ENCODE results near the gene SEC61A1. TPM values are rescaled to one million over a fixed set of nuclear protein-coding genes. Genes with fewer than 3 reads are reported as not detected.

The SEC61A1 gene
- total RNA-seq, 1 donor from 2014 or later: 92.8 TPM

- Histone ChIP-seq H3K27me3 (no peaks in the 10 kb centered on the region), H3K4me3 (peak overlapping the region; percentile 48 to 69), H3K4me1 (peaks cover 13% of the 10 kb centered on the region), H3K9me3 (no peaks in the 10 kb centered on the region), H3K27ac (peak overlapping the region; percentile 57), H3K36me3 (no peaks in the 10 kb centered on the region)
- intact Hi-C loops (cut with DNase I): no loop called here
- DNase-seq (ENCODE audit: extremely low spot score in 2 of 2): no peak
- TF ChIP-seq POLR2A (IDR thresholded peaks at IDR 0.05) (no peak), CTCF (IDR thresholded peaks at IDR 0.05) (no peak), POLR2AphosphoS5 (IDR thresholded peaks at IDR 0.05; ENCODE audit: insufficient read depth in 1 of 2, low read depth in 1 of 2) (no peak)
These were observed 24.4 kb downstream of the SEC61A1 start for GRCh38 chr3:128076483-128077201.

GRCh38 chr3:128077202-128077624 is 25.0 kb downstream of the SEC61A1 start:
- no peaks in the 10 kb centered on the region for H3K36me3 ChIP-seq

GRCh38 chr3:128077665-128078064 is 25.4 kb downstream of the SEC61A1 start:
- intact Hi-C loops (cut with DNase I): no loop called here
- Histone ChIP-seq H3K27ac (no peak overlapping the region), H3K36me3 (no peaks in the 10 kb centered on the region), H3K4me1 (peaks cover 13% of the 10 kb centered on the region), H3K9me3 (no peaks in the 10 kb centered on the region), H3K27me3 (no peaks in the 10 kb centered on the region), H3K4me3 (no peak overlapping the region)
- no peak for DNase-seq (ENCODE audit: extremely low spot score in 2 of 2)
- TF ChIP-seq POLR2A (IDR thresholded peaks at IDR 0.05): no peak
- no peak for TF ChIP-seq POLR2AphosphoS5 (IDR thresholded peaks at IDR 0.05; ENCODE audit: insufficient read depth in 1 of 2, low read depth in 1 of 2)
- no peak for TF ChIP-seq CTCF (IDR thresholded peaks at IDR 0.05)

More at GRCh38 chr3:128077202-128077624, 25.0 kb downstream of the SEC61A1 start:
- Histone ChIP-seq H3K27me3 (no peaks in the 10 kb centered on the region), H3K27ac (peak overlapping the region; percentile 57), H3K4me1 (peaks cover 13% of the 10 kb centered on the region), H3K4me3 (peak overlapping the region; percentile 48 to 69), H3K9me3 (no peaks in the 10 kb centered on the region)
- no peak for DNase-seq (ENCODE audit: extremely low spot score in 2 of 2)
- no peak for TF ChIP-seq POLR2A (IDR thresholded peaks at IDR 0.05)
- no peak for TF ChIP-seq CTCF (IDR thresholded peaks at IDR 0.05)
- no peak for TF ChIP-seq POLR2AphosphoS5 (IDR thresholded peaks at IDR 0.05; ENCODE audit: insufficient read depth in 1 of 2, low read depth in 1 of 2)
- intact Hi-C loops (cut with DNase I): no loop called here

- Histone ChIP-seq H3K27ac (no peak overlapping the region), H3K4me3 (no peak overlapping the region), H3K27me3 (no peaks in the 10 kb centered on the region), H3K36me3 (no peaks in the 10 kb centered on the region), H3K9me3 (no peaks in the 10 kb centered on the region), H3K4me1 (peaks cover 13% of the 10 kb centered on the region)
- no peak for DNase-seq (ENCODE audit: extremely low spot score in 2 of 2)
- intact Hi-C loops (cut with DNase I): no loop called here
- TF ChIP-seq POLR2A (IDR thresholded peaks at IDR 0.05) (no peak), POLR2AphosphoS5 (IDR thresholded peaks at IDR 0.05; ENCODE audit: insufficient read depth in 1 of 2, low read depth in 1 of 2) (no peak), CTCF (IDR thresholded peaks at IDR 0.05) (no peak)
These were observed 26.1 kb downstream of the SEC61A1 start for GRCh38 chr3:128078322-128078721.

- peaks cover 0 to under 1% of the 10 kb centered on the region in 2 donors for H3K36me3 ChIP-seq
- intact Hi-C loops (cut with DNase I): no loop called here
- H3K4me3 ChIP-seq: no peak overlapping the region
- H3K27me3 ChIP-seq: no peaks in the 10 kb centered on the region
- peaks cover 15% of the 10 kb centered on the region for H3K4me1 ChIP-seq
- TF ChIP-seq CTCF (IDR thresholded peaks at IDR 0.05): no peak
- no peak for TF ChIP-seq POLR2AphosphoS5 (IDR thresholded peaks at IDR 0.05; ENCODE audit: insufficient read depth in 1 of 2, low read depth in 1 of 2)
- no peak for TF ChIP-seq POLR2A (IDR thresholded peaks at IDR 0.05)
- no peak overlapping the region for H3K27ac ChIP-seq
- no peak for DNase-seq (ENCODE audit: extremely low spot score in 2 of 2)
- H3K9me3 ChIP-seq: no peaks in the 10 kb centered on the region
These were observed 26.6 kb downstream of the SEC61A1 start for GRCh38 chr3:128078875-128079274.

Data from vagina (tissue), 2 donors.